GM21576 (cell line): ENCODE data around the gene MEGF11.

Experiments used
- ATAC-seq: cut with Tn5 transposase; IDR thresholded peaks from one replicate; pipeline ENCODE4 v1.9.1; 2021; ENCODE audit warnings: mild to moderate bottlenecking, moderate library complexity; ENCODE audit not compliant: unreplicated experiment

The MEGF11 gene

DNA sequence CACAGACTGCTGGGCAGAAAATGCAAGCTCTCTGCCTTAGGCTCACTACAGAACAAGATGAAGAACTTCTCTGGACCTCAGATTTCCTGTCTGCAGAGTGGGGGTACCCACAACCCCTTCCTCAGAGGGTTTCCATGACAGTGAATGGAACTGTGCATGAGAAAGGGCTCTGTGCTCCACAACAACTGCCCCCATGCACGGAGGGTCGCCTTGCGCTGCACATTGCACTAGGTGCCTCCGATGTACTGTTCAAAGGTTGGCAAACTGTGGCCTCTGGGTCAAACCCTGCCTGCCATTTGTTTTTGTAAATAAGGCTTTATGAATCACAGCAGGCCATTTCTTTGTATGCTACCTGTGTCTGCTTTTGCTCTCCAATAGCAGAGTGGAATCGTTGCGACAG lies 212.3 kb downstream of the MEGF11 start:
- ATAC-seq: no peak

DNA sequence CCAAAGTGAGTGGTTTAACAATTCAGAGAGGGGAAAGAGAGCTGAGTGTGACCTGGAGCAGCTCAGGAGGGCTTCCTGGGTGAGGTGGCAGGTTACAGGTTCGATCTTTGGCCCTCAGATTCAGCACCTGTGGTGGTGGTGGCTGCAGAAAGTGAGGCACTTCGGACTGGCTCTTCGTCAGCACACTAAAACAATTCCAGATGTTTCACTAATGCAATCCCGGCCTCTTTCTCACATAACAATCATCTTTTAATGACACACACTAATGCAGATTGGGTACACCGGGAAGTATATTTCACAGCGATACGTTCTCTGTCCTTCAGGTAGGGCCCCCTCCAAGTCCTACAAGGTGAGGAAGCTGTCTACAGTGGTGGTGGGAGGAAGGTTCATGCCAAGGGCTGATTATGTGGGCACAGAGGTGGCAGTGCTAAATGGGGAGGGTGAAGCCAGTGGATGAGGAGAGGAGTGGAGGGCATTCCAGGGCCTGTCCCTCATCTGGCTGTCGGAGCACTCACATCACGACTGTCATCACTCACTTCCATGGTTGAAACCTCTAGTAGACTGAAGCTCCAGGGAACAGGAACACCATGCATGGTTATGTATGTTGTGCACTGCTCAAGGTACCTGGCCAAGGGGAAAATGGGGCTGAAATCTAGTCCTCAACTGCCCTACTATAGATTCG lies 213.2 kb downstream of the MEGF11 start:
- no peak for ATAC-seq

DNA sequence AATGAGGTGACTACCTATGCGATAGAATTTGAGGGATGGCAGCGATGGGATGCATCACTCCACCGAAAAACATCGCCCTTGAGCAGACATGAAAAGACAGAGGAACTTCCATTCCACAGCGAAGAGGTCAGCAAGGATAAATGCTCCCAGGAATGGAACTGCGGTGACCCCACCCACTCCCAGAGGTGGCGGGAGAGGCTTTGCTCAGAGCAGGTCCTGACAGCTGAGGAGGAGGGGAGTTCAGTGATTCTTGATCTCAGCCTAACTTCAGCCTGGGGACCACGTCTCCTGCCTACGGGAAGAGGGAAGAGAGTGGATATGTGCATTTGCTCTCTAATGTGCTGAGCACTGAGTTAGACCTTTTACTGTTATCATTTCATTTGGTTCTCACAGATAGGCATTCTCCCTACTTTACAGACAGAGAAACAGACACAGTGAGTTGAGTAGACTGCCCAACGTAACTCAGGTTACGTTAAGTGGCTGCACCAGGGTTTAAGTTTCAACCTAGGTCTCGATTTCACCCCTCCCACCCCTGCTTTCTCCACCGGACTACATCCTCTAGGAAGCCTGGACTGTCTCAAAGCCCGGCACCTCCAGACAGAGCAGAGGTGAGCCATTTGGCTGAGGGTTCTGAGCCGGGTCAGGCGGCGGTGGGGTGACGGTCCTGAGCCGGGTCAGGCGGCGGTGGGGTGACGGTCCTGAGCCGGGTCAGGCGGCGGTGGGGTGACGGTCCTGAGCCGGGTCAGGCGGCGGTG lies 214.3 kb downstream of the MEGF11 start:
- no peak for ATAC-seq

DNA sequence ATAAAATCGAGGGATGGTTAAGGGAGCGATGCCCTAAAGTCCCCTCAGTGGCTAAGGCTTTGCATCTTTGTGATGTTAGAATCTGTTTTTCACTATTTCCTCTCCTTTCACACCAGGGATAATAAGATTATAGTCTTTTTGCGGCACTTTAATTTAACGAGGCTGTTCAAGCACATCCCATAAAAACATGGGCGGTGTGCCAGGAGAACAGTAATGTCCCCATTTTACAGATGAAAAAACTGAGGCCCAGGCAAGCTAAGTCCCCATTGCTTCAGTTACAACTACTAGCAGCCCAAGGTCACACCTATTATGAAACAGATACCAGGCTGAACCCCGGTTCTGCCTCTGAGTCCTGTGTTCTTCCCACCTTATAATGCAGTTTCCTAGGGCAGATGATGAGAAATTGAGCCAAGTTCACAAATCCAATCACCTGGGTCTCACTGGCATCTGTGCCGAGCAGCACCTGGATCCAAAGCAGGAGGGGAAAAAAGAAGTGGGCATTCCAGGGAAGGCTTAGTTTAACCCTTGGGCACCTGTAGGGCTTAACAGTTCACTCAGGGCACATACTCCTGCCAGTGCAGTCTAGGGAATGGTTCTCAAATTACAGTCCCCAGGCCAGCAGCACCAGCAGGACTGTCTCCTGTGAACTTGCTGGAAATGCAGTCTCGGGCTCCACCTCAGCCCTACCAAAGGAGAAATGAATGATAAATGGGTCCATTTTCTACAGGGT lies 215.0 kb downstream of the MEGF11 start:
- ATAC-seq: no peak

DNA sequence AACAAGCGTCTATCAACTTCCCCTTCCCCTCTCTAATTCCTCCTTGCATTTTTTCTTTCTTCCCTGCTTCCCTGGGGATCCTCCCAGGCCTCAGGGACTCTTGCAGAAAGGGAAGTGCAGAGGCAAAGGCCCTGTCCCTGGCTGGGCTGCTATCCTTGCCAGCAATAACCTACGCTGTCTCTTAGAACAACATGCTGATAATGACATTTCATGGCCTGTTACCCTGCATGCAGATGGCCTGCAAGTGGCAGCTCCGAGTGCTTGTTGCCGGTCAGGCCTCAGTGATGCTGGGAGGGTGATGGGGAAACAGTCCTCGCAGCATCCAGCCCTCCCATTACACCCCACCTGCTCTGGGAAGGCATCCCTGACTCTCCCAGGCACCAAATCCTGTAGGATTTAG lies 216.7 kb downstream of the MEGF11 start:
- ATAC-seq: no peak

DNA sequence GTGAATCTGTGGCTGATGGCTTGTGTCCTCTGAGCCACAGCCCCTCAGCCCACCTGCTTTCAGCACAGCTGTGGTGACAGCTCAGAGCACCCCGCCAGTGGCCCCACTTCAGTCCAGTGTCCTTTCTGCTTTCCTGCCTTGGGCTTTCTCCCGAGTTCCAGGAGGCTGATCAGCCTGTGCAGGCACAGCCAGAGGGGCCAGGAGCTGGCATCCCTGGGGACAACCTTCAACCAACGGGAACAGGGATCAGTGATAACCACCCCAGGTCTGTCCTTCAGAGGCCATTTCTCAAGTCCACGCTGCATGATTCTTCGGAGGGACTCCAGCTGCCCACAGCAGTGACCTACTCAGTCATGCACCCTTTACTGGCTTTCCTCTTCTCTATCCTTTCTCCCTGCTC lies 217.6 kb downstream of the MEGF11 start:
- ATAC-seq: no peak

DNA sequence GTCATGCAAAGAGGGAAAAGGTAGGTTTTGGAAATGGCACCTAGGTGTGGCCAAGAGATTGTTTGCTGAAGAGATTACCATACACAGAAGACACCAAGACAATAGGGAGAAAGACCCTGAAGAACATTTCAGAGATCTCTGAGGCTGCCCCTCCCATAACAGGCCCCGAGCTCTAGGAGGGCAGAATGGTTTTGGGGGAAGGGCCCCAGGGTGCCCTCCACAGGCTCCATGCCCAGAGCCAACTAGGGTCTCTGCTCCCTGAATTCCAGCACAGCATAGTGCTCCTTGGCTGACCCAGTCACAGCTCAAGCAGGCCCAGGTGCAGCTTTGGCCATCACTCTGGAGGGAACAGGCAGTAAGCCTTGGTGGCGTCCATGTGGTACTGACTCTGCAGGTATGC lies 220.4 kb downstream of the MEGF11 start:
- no peak for ATAC-seq

DNA sequence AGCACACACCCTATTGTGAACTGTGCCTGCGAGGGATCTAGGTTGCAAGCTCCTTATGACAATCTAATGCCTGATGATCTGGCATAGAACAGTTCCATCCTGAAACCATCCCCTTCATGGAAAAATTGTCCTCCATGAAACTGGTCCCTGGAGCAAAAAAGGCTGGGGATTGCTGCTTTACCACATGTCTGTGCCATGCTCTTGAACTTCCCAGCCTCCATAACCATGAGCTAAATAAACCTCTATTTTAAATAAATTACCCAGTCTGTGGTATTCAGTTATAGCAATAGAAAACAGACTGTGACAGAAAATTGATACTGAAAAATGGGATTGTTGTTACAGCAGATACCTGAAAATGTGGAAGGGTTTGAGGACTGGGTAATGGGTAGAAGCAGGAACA lies 221.5 kb downstream of the MEGF11 start:
- ATAC-seq: no peak

DNA sequence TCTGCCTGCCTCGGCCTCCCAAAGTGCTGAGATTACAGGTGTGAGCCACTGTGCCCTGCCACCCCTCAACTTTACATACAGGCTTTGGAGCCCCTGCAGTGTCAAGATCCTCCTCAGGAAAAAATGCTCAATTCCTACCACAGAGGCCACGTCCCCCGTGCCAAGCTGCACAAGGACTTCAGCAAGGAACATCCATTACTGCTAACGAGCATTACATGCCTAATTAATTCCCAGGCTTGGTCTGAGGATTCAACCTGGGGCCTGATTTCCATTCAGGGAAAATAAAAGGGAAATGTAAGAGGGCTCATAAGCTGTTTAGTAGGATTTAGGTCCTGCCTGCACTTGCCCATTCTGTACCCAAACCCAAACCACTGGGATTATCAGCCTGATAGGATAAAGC lies 222.9 kb downstream of the MEGF11 start:
- no peak for ATAC-seq

DNA sequence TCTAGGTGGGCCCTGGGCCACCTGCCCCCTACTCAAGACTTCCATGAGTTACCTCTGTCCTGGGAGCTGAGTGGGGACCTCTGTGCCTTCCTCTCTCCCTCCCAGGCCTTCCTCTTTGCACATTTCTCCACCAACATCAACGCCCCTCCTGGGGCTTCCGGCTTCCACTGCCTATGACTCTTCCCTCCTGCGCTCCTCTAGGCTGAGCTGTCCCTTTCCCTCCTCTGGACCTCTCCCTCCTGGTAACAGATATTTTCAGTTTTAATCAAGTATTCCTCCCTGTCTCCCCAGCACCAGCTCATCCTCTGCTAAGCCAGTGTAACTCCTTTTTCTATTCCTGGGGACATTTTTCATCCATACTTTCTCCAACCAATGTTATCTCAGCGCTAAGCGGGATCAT lies 223.9 kb downstream of the MEGF11 start:
- ATAC-seq: no peak

DNA sequence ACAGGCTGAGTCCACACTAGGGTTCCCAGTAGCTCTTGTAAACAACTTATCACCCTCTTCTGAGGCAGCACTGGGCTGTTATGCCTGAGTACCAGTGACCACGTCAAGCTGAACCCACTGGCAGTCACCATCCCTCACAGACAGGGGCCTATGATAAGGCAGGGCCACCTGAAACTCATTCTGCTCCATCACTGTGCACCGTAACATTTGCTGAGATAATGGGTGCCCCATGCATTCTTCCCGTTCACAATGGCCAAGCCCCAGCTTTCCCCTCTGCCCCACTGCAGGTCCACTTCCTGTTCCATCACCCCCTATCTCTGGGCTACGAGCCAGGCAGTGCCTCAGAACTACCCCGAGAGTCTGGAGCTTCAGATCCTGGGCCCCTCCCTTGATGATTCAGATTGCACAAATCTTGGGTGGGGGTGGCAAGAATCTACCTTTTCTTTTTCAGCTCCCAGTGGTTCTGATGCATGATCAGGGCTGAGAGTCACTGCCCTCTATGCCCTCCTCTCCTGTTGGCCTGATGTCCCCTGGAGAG lies 226.2 kb downstream of the MEGF11 start:
- ATAC-seq: no peak

DNA sequence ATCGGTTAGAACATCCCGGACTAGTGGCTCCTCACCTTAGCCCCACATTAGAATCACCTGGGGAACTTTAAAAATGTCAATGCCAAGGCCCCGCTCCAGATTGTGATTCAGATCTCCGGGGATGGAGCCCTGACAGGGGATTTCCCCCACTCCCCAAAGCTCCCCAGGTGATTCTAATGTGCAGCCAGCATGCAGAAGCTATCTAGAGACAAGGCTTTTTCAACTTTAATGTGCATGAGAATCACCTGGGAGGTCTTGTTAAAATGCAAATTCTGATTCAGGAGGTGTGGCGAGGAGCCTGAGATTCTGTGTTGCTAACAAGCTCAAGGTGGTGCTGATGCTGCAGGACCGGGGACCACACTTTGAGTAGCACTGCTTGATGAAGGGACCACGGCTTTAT lies 227.6 kb downstream of the MEGF11 start:
- ATAC-seq: no peak

DNA sequence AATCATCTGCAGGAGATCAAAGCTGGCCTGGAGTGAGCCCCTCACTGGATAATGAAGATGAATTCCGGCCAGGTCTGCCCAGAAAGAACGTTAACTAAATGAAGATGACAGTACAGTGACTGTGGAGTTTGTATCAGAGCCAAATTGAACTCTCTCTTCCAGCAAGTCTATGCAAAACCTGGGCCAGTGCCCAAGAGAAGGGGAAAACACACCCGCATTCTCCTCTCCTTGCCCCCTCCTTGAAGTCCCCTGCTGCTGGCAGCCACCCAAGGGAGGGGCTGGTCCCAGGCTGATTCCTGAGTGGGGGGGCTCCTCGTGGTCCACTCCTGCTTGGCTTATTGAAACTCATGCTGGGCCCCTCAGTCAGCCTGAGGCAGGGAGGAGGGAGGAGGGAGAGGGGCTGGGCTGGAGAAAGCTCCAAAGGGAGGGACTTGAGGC lies 228.5 kb downstream of the MEGF11 start:
- ATAC-seq: no peak

DNA sequence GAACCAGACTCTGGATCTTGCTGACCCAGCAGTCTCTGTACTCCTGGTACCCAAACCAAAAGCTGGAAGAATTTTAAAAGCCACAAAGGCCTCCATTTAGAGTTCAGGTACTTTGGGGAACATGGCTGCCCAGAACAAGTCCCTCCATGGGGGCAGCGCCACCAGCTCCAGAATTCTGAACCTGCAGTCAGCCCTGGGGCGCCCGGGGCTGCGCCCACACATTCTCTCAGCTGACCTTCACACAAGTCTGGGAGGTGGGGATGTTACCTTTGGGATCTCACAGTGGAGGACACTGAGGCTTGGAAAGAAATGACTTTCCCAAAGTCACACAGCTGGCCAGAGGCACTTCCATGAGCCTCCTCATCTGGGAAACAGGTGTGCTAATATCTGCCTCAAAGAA lies 229.4 kb downstream of the MEGF11 start:
- ATAC-seq: no peak

DNA sequence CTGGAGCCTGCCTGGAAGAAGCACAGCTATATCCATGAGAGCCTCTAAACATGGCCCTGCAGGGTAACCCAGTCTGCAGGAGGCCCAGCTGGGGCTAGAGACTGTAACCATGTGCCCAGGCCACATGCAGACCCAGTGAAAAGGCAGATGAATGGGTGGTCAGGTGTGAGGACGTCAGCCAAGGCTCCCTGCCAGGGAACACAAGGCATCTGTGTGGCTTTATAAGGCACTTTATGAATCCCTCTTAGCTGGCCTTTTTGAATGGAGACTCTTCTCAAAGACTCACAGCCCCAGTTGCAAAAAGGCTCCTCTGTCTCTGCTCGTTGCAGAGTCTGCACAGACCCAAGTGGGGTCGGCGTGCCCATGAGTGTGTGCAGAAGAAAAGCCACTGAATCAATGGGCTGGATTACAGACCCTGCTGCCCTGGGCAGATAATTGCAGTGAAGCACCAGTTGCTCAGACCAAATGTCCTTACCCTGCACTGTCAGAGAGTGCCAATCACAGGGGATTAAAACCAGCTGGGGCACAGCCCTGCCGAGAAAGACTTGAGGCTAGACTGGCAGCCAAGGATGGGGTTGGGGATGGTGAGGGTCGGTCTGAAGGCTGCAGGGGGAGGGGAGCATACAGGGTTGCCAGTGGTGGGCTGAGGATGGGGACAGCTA lies 230.1 kb downstream of the MEGF11 start:
- ATAC-seq: no peak

DNA sequence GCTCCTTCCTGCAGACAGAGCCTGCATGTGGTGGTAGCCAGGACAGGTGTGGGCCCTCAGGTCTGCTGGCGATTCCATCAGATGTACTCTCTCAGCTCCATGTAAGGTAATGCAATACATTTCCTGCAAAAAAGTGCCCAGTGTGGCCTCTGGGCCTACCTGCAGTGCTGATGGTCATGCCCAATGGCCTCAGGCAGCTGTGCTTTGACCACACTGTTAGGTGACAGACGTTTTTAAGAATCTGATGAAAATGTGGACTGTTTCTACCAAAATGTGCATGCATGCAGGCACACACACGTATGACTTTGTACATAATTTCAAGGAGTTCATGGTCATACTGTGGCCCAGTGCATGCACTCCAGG lies 231.4 kb downstream of the MEGF11 start:
- no peak for ATAC-seq

DNA sequence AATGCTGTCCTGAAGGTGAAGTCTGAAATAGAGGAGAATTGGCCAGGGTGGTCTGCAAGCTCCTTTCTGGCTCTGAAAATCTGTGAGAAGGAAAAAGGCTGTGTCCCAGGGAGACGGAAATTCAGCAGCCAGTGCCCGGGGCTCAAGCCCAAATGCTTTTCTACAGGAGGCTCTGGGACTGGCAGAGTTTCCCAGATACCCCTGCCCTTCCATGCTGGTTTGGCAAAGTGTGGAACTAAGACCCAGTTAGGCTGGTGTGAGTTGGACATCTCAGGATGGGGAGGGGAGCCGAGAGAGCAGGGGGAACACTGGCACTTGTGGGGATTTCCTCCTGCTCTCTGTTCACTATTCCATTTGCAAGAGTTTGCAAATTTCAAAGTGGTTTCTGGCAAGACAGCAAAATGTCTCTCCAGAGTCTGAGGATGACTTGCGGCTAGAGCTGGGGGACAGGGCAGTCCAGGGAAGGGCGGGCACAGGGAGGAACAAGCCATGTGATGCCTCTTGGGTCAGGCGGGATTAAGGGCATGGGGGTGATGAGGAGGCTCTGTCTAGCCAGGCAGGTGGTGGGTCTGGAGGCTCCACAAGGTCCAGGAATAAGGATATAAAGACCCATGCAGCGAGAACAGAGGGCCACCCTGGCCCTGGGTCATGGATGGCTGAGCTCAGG lies 231.9 kb downstream of the MEGF11 start:
- ATAC-seq: no peak

DNA sequence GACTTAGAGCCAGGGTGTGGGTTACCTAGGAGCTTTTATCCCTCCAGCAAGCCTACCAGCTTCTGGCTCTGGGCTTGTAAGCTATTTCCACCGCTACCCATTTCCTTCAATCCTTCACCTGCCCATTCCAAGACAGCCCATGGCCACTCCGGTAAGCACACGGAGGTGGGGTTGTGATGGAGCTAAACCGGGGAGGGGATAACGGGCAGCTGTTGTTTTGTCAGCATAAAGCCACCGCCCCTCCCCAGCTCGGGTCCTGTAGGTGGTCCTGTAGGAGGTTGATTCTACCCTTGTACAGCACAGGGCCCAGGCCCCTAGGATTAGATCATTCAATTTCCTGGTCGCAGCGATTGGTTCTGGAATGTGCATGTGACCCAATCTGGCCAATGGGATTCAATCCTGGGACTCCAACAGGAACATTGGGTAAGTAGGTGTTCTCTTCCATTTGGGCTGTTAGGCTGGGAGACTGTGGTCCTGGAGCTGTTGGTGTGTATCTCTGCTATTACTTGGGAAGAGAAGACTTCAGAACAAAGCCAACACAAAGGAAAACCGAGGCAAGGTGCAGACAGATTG lies 233.6 kb downstream of the MEGF11 start:
- no peak for ATAC-seq

DNA sequence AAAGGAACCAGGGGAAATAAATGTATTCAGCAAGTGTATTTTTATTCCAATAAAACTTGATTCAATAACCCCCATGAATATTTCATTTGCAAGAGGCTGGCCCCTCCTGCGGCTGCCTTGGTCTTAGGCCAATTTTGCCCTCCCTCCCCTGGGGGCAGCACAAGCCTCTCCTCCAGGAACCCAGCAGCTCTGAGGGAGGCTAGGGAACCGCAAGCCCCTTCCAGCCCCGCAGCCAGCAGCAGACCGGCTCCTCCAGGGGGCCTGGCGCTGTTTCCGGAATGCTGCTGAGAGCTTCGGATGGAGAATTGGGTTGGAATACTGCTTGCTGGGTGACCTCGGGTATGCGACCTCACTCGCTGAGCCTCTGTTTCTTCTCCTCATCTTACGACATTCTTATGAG lies 234.2 kb downstream of the MEGF11 start:
- no peak for ATAC-seq

DNA sequence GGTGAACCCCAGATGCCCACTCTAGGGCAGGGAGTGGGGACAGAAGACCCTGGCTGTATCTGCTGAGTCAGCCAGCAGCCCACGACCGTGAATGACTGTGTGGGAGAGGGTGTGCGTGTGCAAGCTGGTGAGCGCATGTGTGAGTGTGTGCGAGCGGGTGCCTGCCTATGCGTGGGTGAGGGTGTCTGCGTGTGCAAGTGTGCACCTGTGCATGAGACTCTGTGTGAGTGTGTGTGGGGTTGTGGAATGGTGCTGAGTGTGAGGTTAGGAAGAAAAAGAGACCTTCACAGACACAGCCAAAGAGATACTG lies 235.1 kb downstream of the MEGF11 start:
- no peak for ATAC-seq
